Left cardiac atrium (tissue), 4 donors: ENCODE data around the gene PSMB9. TPM values are rescaled to one million over a fixed set of nuclear protein-coding genes. Genes with fewer than 3 reads are reported as not detected.
"Not testable (repeated sequence)": the region's sequence is repeated elsewhere in the genome, so short reads cannot be mapped to it uniquely, and the experiment has no call there.

ENCODE experiments used
- ATAC-seq, 2 donors: fragments of 200-7000 bp; cut with Tn5 transposase; one replicate each; pipeline ENCODE4 v1.9.1; 2020; ENCODE audit warnings: mild to moderate bottlenecking in 2 of 2, moderate library complexity in 2 of 2
- DNase-seq: peaks from one replicate; pipeline ENCODE4 v3.0.0-alpha.2; 2020
- intact Hi-C, 2 donors: fragments of 100-400 bp; cut with DNase I; formaldehyde crosslinking; loops; one replicate each; pipeline versions ENCODE4 v1.14.1 to v1.15.1; 2022 to 2023
- total RNA-seq, 2 donors: library from RNA; stranded (reverse); fragmentation: NEBNext Ultra II Directional; extraction: Animal tissue kit (Norgen Biotek cat#: 25700); gene quantifications; one replicate each; pipeline ENCODE4 v1.2.1, GENCODE V29; 2021
- donor health status: DM: no; HTN: yes; CAD: no.
- donor health status: DM: no; HTN: yes; CAD: no; lungs with severe emphysema.
- donor health status: DM: yes; HTN: yes; CAD: no.
- donor health status: Dilated cardiomyopathy.

Gene PSMB9
- total RNA-seq, 2 donors from 2014 or later: 18.6 to 25.9 TPM

- peak; percentile 21 to 40 for ATAC-seq
- DNase-seq: peak; percentile 42
- intact Hi-C loops: no loop called here
Measured at GRCh38 chr6:32854376-32855178, 585 bp downstream of the PSMB9 start.

GRCh38 chr6:32855467-32856174 is 1.6 kb downstream of the PSMB9 start:
- DNase-seq: no peak

GRCh38 chr6:32857156-32857891 is 3.3 kb downstream of the PSMB9 start:
- no peak for ATAC-seq
- DNase-seq: no peak
- intact Hi-C loops: no loop called here

More at GRCh38 chr6:32855467-32856174, 1.6 kb downstream of the PSMB9 start:
- ATAC-seq: no peak
- intact Hi-C loops: no loop called here

- no peak for ATAC-seq
- intact Hi-C loops: no loop called here
- no peak for DNase-seq
Measured at GRCh38 chr6:32858194-32858593, 4.2 kb downstream of the PSMB9 start.

- intact Hi-C loops: no loop called here
- ATAC-seq: no peak
- no peak for DNase-seq
Measured at GRCh38 chr6:32860674-32861073, 6.7 kb downstream of the PSMB9 start.

- DNase-seq (no peak), ATAC-seq (no peak)
- intact Hi-C loops: no loop called here
Measured at GRCh38 chr6:32862725-32863124, 8.7 kb downstream of the PSMB9 start.

- intact Hi-C loops: loop anchor here in 1 of 2 donors (5.0 kb wide), 2 partner anchors 39 to 454 kb away; no protein-coding TSS in a partner anchor
- DNase-seq (no peak), ATAC-seq (no peak)
Measured at GRCh38 chr6:32865724-32866443, 11.9 kb downstream of the PSMB9 start.

GRCh38 chr6:32867022-32867477 is 13.1 kb downstream of the PSMB9 start:
- no peak for ATAC-seq
- intact Hi-C loops: loop anchor here in 1 of 2 donors (1.0 to 5.0 kb wide), 3 partner anchors 29 to 455 kb away; partner anchors contain the start of gene TAP2

GRCh38 chr6:32867554-32868256 is 13.7 kb downstream of the PSMB9 start:
- no peak for ATAC-seq
- intact Hi-C loops: loop anchor here in 1 of 2 donors (1.0 to 5.0 kb wide), 3 partner anchors 29 to 455 kb away; partner anchors contain the start of gene TAP2
- DNase-seq: no peak

More at GRCh38 chr6:32867022-32867477, 13.1 kb downstream of the PSMB9 start:
- DNase-seq: no peak

- ATAC-seq: peak; percentile 78 to 83
- DNase-seq: peak; percentile 85
- intact Hi-C loops: loop anchor here in 1 of 2 donors (5.0 kb wide), 2 partner anchors 41 to 456 kb away; no protein-coding TSS in a partner anchor
Measured at GRCh38 chr6:32868257-32868788, 14.3 kb downstream of the PSMB9 start.

- DNase-seq, ATAC-seq, intact Hi-C loops: not testable (repeated sequence)
Measured at GRCh38 chr6:32873947-32874346, 20.0 kb downstream of the PSMB9 start.

- no peak for DNase-seq
- no peak for ATAC-seq
- intact Hi-C loops: no loop called here
Measured at GRCh38 chr6:32876603-32877002, 22.6 kb downstream of the PSMB9 start.

- intact Hi-C loops: no loop called here
- DNase-seq (no peak), ATAC-seq (no peak)
Measured at GRCh38 chr6:32879691-32880090, 25.7 kb downstream of the PSMB9 start.

- DNase-seq, intact Hi-C loops, ATAC-seq: not testable (repeated sequence)
Measured at GRCh38 chr6:32880962-32881361, 27.0 kb downstream of the PSMB9 start.

- DNase-seq: no peak
- intact Hi-C loops: no loop called here
- ATAC-seq: no peak
Measured at GRCh38 chr6:32882879-32883250, 28.9 kb downstream of the PSMB9 start.

GRCh38 chr6:32883789-32884188 is 29.8 kb downstream of the PSMB9 start:
- peak; percentile 78 to 95 for ATAC-seq
- intact Hi-C loops: loop anchor here in 1 of 2 donors (2.0 kb wide), 1 partner anchor 103 kb away; no protein-coding TSS in a partner anchor
- DNase-seq: peak; percentile 50

GRCh38 chr6:32885698-32886286 is 31.8 kb downstream of the PSMB9 start:
- intact Hi-C loops: loop anchor here (1.0 to 2.0 kb wide), 3 partner anchors 46 to 101 kb away; no protein-coding TSS in a partner anchor
- ATAC-seq (peak; percentile 42 to 59), DNase-seq (no peak)
